H7 (cell line): ENCODE measurements around the gene ADGRB2. TPM values are rescaled to one million over a fixed set of nuclear protein-coding genes. Genes with fewer than 3 reads are reported as not detected.

Experiments
- DNase-seq: peaks from one replicate; pipeline ENCODE4 v3.0.0; 2012
- H3K27me3 ChIP-seq: 2 replicates; pipeline ENCODE4 v1.6.0; 2011; ENCODE audit warnings: mild to moderate bottlenecking, low read length; ENCODE audit not compliant: control insufficient read depth, insufficient read depth
- H3K36me3 ChIP-seq: replicated peaks from 2 replicates; pipeline ENCODE4 v1.5.1; 2011; ENCODE audit warnings: low read length; ENCODE audit not compliant: control insufficient read depth, insufficient read depth
- H3K4me3 ChIP-seq: 2 replicates; pipeline ENCODE4 v1.5.1; 2011; ENCODE audit warnings: low read depth, mild to moderate bottlenecking, control low read depth, low read length, moderate library complexity; ENCODE audit not compliant: insufficient read depth
- total RNA-seq: library from RNA; depleted of rRNA; stranded (reverse); fragments of >200 nt; shearing (Covaris generic); gene quantifications from 2 replicates; pipeline ENCODE4 v1.2.3, GENCODE V29; 2014

The ADGRB2 gene
- total RNA-seq, 1 experiment from 2014 or later: 39.8 TPM

DNA sequence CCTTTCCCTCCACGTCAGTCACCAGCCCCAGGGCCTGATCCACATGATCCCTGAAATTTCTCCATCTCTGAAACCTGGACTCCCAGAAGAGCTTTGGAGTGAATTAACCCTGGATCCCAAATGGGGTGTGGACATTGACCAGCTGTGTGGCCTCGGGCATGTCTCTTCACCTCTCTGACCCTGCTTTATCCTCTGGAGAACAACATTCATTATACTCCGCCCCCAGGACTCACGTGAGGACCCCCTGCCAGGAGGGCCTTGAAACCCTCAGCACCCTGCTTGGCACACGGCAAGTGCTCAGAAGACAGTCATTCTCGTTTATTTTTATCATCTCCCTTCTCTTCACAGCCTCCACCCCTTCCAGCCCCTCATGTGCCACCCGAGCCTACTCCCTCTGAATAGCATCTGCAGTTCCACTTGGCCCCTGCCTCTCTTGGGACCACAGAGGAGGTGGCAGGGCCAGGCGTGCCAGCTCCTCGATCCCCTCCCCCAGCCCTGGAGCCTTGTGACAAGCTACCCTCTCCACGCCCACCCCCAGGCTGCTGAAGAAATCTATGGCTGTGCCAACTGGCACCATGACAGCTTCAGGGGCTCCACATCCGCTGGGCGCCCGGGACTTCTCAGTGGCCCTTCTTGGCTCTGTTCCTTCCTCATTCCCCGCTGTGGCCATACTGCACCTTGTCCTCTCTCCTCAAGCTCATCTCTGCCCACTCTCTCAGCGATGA is 18.0 kb downstream of the ADGRB2 start:
- Histone ChIP-seq H3K4me3 (no peak overlapping the region), H3K27me3 (no peaks in the 10 kb centered on the region), H3K36me3 (no peaks in the 10 kb centered on the region)
- DNase-seq: peak; percentile 66

DNA sequence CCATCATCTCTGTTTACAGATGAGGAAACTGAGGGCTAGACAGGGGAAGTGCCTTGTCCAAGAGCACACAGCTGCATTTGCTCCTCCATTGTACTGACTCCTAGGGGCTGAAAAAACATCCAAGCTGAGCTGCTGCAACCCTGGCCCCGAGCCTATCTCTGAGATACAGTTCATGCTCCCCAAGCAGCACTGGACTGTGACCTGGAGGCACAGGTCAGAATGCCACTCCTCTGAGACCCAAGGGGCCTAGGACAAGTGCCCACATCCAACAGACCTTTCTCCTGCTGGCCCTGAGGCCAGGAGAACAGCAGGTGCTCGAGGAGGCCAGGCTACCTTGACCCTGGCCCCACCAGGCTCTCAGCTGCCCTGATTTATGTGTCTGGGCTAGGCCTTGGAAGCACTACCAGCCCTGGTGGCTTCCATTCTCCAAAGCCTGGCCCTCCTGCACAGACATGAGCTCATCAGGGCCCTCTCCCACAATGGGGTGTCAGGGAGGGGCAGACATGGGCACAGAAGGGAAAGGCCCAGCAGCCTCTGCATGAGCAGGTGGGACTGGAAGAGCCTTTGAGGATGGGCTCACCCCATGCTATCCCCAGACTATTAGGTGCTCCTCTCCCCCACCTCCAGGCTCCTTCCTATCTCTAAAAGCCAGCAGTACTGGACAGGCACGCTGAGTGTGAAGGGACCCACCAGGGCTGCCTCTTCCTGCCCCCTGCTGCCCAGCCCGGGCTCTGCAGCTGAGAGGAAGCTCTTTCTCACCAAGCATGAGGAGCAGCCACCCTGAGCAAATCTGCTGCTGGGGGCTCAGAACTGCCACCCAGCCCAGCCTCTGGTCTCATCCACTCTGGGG is 18.8 kb downstream of the ADGRB2 start:
- peak; percentile 95 for DNase-seq
- Histone ChIP-seq H3K36me3 (no peaks in the 10 kb centered on the region), H3K27me3 (no peaks in the 10 kb centered on the region), H3K4me3 (no peak overlapping the region)

DNA sequence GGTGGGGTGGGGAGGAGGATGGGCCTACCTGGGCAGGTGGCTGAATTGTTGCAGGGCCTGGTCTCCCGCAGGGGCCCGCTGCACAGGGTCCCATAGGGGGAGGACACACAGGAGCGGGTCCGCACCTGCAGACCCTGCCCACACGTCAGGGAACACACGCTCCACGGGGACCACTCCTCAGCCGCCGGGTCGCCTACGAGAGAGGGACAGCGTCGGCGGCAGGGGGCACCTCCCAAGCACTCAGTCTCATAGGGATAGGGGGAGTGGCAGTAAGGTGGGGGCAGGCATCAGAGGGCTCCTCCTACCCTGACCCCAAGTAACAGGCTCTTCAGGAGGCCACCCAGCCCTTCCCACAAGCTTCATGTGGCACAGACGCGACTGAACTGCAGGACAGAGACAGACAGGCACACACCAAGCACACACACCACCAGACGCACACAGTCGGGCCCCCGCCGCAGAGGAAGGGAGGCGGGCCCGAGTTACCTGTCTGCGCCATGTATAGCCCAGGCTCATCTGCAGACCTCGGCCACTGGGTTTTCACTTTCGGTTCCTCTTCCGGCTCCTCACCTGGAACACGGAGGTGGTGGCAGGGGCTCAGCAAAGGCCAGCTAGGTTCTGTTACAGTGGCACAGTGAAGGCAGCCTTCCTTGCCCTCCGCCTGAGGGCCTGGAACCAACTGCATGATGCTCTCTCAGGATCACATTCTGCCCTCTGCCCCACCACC is 19.8 kb downstream of the ADGRB2 start:
- no peak overlapping the region for H3K4me3 ChIP-seq
- no peak for DNase-seq
- no peaks in the 10 kb centered on the region for H3K27me3 ChIP-seq
- no peaks in the 10 kb centered on the region for H3K36me3 ChIP-seq

GRCh38 chr1:31742462-31743212 is 21.5 kb downstream of the ADGRB2 start:
- Histone ChIP-seq H3K27me3 (no peaks in the 10 kb centered on the region), H3K4me3 (no peak overlapping the region), H3K36me3 (no peaks in the 10 kb centered on the region; the same call in 1 of the 2 replicates)
- DNase-seq: peak; percentile 95

GRCh38 chr1:31739346-31739745 is 24.8 kb downstream of the ADGRB2 start:
- Histone ChIP-seq H3K27me3 (no peaks in the 10 kb centered on the region), H3K4me3 (no peak overlapping the region), H3K36me3 (no peaks in the 10 kb centered on the region; the same call in 1 of the 2 replicates)
- peak; percentile 93 for DNase-seq

- Histone ChIP-seq H3K36me3 (no peaks in the 10 kb centered on the region; the same call in 1 of the 2 replicates), H3K4me3 (no peak overlapping the region), H3K27me3 (no peaks in the 10 kb centered on the region)
- no peak for DNase-seq
Measured at GRCh38 chr1:31736675-31737074, 27.5 kb downstream of the ADGRB2 start.

- Histone ChIP-seq H3K4me3 (no peak overlapping the region), H3K27me3 (no peaks in the 10 kb centered on the region), H3K36me3 (no peaks in the 10 kb centered on the region; the same call in 1 of the 2 replicates)
- no peak for DNase-seq
Measured at GRCh38 chr1:31735571-31735970, 28.6 kb downstream of the ADGRB2 start.

- Histone ChIP-seq H3K27me3 (no peaks in the 10 kb centered on the region), H3K36me3 (no peaks in the 10 kb centered on the region; the same call in 1 of the 2 replicates)
- peak; percentile 71 for DNase-seq
Measured at GRCh38 chr1:31734582-31735107, 29.5 kb downstream of the ADGRB2 start.

DNA sequence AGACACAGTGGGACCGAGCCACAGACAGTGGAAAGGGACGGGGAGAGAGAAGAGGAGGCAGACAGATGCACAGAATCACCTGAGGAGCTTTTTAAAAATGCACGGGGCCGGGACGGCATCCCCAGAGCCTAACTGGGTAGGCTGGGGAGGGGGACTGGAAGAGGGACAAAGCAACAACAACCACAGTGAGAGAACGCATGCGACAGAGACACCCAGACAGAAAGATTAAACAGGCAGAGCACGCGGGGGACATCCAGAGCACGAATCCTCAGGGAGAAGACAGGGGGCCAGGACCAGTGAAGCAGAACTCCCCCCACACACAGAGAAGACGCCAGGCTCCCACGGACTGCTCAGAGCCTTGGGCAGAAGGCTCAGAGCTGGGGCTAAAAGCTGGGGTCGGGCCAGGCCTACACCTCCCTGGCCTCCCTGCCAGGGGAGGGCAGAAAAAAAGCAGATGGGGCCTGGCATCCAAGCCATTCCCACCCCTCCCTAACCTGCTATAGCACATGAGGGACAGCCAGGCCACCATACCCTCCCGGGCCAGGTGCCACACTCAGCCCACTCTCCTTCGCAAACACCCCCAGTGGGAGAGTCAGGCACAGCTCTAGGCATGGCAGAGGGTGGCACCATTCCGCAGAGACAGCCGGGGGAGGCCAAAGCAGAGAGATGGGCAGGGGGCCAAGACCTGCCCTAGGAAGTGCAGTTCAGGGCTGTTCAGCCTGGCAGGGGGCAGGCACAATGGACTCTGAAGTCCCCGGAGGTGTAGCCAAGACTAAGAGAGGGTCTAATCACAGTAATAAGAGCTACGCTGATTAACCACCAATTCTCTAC is 30.5 kb downstream of the ADGRB2 start:
- no peaks in the 10 kb centered on the region for H3K27me3 ChIP-seq
- H3K36me3 ChIP-seq: no peaks in the 10 kb centered on the region; the same call in 1 of the 2 replicates
- DNase-seq: peak; percentile 56
- no peak overlapping the region for H3K4me3 ChIP-seq

More at GRCh38 chr1:31734582-31735107, 29.5 kb downstream of the ADGRB2 start:
- no peak overlapping the region for H3K4me3 ChIP-seq

DNA sequence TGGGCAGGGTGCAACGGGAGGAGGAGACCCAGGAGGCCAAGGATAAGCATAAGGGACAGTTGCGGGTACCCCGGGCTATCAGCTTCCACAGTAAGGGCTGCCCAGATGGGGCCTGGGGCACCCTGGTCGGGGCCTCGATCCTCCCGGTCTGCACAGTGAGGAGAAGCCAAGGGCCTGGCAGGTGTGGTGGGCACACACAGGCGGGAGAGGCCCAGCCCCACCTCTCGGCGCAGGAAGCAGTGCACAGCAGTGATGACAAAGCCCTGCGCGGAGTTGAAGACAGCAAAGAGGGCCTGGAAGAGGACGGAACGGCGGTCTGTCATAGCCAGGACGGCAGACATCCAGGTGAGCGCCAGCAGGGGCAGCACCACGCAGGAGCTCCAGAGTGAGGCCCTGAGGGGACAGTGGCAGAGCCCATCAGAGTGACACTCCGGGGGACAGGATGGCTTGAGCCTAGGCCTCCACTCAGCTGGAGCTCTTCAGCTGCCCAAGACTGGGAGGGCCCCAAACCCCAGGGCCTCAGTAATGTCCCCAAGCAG is 31.3 kb downstream of the ADGRB2 start:
- H3K27me3 ChIP-seq: no peaks in the 10 kb centered on the region
- DNase-seq: peak; percentile 72
- H3K36me3 ChIP-seq: no peaks in the 10 kb centered on the region; the same call in 1 of the 2 replicates
- H3K4me3 ChIP-seq: no peak overlapping the region

DNA sequence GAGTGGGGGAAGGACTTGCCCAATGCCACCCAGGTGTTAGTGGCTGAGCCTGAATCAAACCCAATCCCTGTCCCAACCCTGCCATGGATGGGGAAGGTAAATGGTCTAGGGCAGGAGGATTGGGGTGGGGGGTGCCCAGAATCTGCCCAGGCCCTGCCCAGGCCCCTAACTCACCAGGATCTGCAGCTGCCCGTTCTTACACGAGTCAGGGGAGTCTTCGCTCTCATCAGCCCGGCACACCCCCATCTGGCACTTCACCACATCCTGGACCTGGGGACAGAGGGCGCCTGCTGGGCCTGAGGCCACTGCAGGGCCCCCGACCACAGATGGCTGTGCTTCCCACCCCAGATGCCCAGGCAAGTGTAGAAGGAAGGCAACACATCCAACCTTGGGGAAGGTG is 31.8 kb downstream of the ADGRB2 start:
- no peaks in the 10 kb centered on the region for H3K36me3 ChIP-seq
- H3K4me3 ChIP-seq: no peak overlapping the region
- H3K27me3 ChIP-seq: no peaks in the 10 kb centered on the region
- DNase-seq: peak; percentile 53

GRCh38 chr1:31731049-31731565 is 33.0 kb downstream of the ADGRB2 start:
- Histone ChIP-seq H3K36me3 (no peaks in the 10 kb centered on the region), H3K4me3 (no peak overlapping the region), H3K27me3 (no peaks in the 10 kb centered on the region)
- peak; percentile 63 for DNase-seq
